Neutrophil (primary cell): ENCODE measurements around the gene PMAIP1.

ENCODE experiments used
- H3K27ac ChIP-seq: fragments of 200-600 bp; sonication (generic); 2 replicates; pipeline ENCODE4 v1.5.1; 2016; ENCODE audit warnings: mild to moderate bottlenecking, moderate library complexity
- H3K27me3 ChIP-seq: fragments of 200-600 bp; sonication (generic); 2 replicates; pipeline ENCODE4 v1.6.0; 2016; ENCODE audit warnings: mild to moderate bottlenecking
- H3K36me3 ChIP-seq: fragments of 200-600 bp; sonication (generic); 2 replicates; pipeline ENCODE4 v1.5.1; 2017
- H3K4me1 ChIP-seq, 2 experiments: fragments of 200-600 bp in 1 of 2; sonication (generic) in 1 of 2; 1 replicate in 1 of 2; 2 replicates in 1 of 2; pipeline versions ENCODE4 v1.5.1 to v1.6.1; 2013 to 2016; ENCODE audit warnings: low read depth in 1 of 2, low read length in 1 of 2, mild to moderate bottlenecking in 1 of 2, moderate library complexity in 1 of 2; ENCODE audit not compliant: control insufficient read depth in 1 of 2, insufficient read depth in 1 of 2
- H3K4me3 ChIP-seq, 2 experiments: fragments of 200-600 bp in 1 of 2; sonication (generic) in 1 of 2; 1 replicate in 1 of 2; 2 replicates in 1 of 2; pipeline ENCODE4 v1.5.1; 2013 to 2016; ENCODE audit warnings: low read depth in 1 of 2, low read length in 1 of 2, mild to moderate bottlenecking in 1 of 2, moderate library complexity in 1 of 2
- H3K9me3 ChIP-seq: fragments of 200-600 bp; sonication (generic); 2 replicates; pipeline ENCODE4 v1.5.1; 2016
- TF ChIP-seq, protein P1 (sequence below): fragments of 200-600 bp; sonication (generic); IDR thresholded peaks from 2 replicates; pipeline ENCODE4 v1.5.1; 2016; ENCODE audit warnings: antibody characterized with exemption

PMAIP1 gene

DNA sequence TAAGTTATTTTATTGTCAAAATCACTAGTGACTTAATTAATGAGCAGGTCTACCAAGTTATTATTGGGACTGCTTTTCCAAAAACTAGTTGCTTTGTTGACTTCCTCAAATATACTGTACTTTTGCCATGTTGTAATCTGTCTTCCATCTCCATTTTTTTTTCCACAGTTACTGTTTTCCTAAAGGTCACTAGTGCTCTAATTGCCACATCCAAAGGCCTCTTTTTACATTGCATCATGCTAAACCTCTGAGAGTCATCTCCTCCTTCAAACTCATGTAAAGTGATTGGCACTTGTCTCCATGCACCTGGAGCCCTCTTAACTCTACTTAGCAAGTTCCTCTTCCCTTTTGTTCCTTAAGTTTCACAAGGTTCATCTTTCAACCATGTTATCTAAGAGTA, 11.8 kb downstream of the PMAIP1 start:
- Histone ChIP-seq H3K36me3 (no peaks in the 10 kb centered on the region), H3K9me3 (no peaks in the 10 kb centered on the region), H3K4me3 (peak overlapping the region in 1 of 2 experiments; percentile 12), H3K27me3 (no peaks in the 10 kb centered on the region), H3K4me1 (peaks cover 37 to 39% of the 10 kb centered on the region in 2 experiments), H3K27ac (peak overlapping the region; percentile 83)
- TF ChIP-seq, protein P1, sequence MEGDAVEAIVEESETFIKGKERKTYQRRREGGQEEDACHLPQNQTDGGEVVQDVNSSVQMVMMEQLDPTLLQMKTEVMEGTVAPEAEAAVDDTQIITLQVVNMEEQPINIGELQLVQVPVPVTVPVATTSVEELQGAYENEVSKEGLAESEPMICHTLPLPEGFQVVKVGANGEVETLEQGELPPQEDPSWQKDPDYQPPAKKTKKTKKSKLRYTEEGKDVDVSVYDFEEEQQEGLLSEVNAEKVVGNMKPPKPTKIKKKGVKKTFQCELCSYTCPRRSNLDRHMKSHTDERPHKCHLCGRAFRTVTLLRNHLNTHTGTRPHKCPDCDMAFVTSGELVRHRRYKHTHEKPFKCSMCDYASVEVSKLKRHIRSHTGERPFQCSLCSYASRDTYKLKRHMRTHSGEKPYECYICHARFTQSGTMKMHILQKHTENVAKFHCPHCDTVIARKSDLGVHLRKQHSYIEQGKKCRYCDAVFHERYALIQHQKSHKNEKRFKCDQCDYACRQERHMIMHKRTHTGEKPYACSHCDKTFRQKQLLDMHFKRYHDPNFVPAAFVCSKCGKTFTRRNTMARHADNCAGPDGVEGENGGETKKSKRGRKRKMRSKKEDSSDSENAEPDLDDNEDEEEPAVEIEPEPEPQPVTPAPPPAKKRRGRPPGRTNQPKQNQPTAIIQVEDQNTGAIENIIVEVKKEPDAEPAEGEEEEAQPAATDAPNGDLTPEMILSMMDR: no peak

DNA sequence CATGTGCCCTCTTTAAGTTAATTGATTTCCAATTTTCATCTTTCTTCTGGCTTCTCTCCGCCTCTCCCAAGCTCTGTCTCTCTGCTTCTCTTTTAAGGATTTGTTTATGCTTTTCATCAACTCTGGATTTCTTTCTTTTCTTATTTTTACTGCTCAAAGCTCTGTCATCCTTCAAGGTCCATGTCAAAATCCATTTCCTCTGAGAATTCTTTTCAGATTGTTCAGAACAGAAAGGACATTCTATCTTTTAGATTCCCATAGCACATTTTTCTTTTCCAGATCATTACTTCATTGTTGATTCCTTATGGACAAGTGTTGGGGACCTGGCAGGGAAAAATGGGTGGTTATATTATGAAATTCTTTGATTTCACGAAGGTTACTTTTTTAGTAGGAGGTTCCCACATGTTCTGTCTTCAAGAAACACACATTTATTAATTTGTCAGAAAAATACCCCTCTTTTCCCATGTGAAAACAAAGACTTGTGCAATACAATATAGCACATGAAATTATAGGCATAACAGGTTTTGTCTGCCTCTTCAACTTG, 12.3 kb downstream of the PMAIP1 start:
- Histone ChIP-seq H3K27me3 (no peaks in the 10 kb centered on the region), H3K9me3 (no peaks in the 10 kb centered on the region), H3K36me3 (no peaks in the 10 kb centered on the region), H3K4me1 (peaks cover 37 to 39% of the 10 kb centered on the region in 2 experiments), H3K27ac (peak overlapping the region; percentile 83), H3K4me3 (peak overlapping the region in 1 of 2 experiments; percentile 12)
- TF ChIP-seq, protein P1: no peak

DNA sequence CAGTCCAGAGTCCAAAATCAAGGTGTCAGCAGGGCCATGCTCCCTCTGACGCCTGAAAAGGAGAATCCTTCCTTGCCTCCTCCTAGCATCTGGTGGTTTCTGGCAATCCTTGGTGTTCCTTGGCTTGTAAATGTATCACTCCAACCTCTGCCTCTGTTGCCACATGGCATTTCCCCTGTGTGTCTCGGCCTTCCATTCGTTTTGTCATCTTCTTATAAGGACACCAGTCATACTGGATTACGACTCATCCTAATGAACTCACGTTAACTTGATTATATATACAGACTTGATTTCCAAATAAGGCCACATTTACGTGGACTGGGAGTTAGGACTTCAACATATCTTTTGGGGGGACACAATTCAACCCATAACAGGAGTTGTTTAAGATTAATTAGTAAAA, 15.8 kb downstream of the PMAIP1 start:
- TF ChIP-seq, protein P1: no peak
- Histone ChIP-seq H3K9me3 (no peaks in the 10 kb centered on the region), H3K4me1 (peaks cover 51 to 58% of the 10 kb centered on the region in 2 experiments), H3K4me3 (no peak overlapping the region), H3K27ac (no peak overlapping the region), H3K27me3 (no peaks in the 10 kb centered on the region), H3K36me3 (no peaks in the 10 kb centered on the region)

DNA sequence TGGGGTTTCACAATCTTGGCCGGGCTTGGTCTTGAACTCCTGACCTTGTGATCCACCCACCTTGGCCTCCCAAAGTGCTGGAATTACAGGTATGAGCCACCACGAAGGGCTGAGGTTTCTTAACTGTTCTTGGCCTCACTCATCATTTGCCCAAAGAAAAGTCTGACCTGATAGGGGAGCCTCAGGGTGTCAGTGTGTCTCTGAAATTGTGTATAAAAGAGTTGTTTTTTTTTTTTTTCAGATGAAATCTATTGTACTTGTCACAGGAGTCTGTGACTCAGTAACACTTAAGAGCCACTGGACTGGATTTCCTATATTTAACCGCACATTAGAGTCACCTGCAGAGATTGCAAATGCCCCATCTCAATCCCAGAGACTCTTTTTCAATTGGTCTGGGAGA, 16.9 kb downstream of the PMAIP1 start:
- Histone ChIP-seq H3K27me3 (no peaks in the 10 kb centered on the region), H3K9me3 (no peaks in the 10 kb centered on the region), H3K36me3 (no peaks in the 10 kb centered on the region), H3K27ac (peak overlapping the region; percentile 83), H3K4me3 (peak overlapping the region; percentile 41 to 50), H3K4me1 (peaks cover 41 to 58% of the 10 kb centered on the region in 2 experiments)
- TF ChIP-seq, protein P1: no peak

DNA sequence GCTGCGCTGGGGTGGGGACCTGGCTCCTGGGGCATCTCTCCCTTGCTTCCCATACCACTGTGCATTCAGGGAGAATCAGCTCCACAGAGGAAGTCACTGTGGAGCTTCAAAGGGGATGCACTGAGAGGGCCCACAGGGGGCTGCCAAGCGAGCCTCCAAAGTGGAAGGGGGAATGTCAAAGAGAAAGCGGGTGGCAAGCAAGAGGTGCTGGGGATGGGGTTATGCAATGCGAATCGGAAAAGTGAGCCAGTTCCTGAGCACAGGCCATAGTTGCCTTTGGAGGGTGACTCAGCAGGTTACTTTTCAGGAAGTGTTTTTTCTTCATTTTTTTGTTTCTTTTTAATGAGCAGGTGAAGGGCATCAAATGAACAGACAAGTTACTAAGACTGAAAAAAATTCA, 17.6 kb downstream of the PMAIP1 start:
- TF ChIP-seq, protein P1: no peak
- Histone ChIP-seq H3K27me3 (no peaks in the 10 kb centered on the region), H3K4me1 (peaks cover 36 to 57% of the 10 kb centered on the region in 2 experiments), H3K4me3 (peak overlapping the region; percentile 41 to 50), H3K36me3 (no peaks in the 10 kb centered on the region), H3K27ac (peak overlapping the region; percentile 83), H3K9me3 (no peaks in the 10 kb centered on the region)
